ENCODE data around the gene NDUFV1. TPM values are rescaled to one million over a fixed set of nuclear protein-coding genes. Genes with fewer than 3 reads are reported as not detected.

The NDUFV1 gene
- polyA plus RNA-seq, 1 of the 3 experiments (the other 2 are of a cell fraction), result 278 TPM

DNA sequence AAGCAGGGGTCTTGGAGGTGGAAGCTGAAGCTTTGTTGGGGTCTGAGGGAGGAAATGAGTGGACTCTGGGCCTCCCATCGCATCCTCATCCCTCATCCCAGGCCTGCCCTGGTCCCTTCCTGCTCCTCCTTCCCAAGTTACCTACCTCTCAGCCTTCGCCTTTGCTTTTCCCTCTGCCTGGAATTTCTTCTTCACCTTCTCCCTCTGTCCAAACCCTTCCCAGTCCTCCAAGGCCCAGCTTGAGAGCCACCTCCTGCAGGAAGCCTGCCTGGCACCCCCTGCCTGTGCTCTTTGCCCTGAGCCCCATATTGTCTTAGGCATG is 25.1 kb downstream of the NDUFV1 start (continued):
- TF ChIP-seq, protein P1, sequence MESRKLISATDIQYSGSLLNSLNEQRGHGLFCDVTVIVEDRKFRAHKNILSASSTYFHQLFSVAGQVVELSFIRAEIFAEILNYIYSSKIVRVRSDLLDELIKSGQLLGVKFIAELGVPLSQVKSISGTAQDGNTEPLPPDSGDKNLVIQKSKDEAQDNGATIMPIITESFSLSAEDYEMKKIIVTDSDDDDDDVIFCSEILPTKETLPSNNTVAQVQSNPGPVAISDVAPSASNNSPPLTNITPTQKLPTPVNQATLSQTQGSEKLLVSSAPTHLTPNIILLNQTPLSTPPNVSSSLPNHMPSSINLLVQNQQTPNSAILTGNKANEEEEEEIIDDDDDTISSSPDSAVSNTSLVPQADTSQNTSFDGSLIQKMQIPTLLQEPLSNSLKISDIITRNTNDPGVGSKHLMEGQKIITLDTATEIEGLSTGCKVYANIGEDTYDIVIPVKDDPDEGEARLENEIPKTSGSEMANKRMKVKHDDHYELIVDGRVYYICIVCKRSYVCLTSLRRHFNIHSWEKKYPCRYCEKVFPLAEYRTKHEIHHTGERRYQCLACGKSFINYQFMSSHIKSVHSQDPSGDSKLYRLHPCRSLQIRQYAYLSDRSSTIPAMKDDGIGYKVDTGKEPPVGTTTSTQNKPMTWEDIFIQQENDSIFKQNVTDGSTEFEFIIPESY (IDR thresholded peaks at IDR 0.05; ENCODE audit: borderline replicate concordance, low read depth), result no peak
- TF ChIP-seq POLR2AphosphoS5 (IDR thresholded peaks at IDR 0.05; ENCODE audit: low read depth, low read length), result no peak
- TF ChIP-seq, protein P2, sequence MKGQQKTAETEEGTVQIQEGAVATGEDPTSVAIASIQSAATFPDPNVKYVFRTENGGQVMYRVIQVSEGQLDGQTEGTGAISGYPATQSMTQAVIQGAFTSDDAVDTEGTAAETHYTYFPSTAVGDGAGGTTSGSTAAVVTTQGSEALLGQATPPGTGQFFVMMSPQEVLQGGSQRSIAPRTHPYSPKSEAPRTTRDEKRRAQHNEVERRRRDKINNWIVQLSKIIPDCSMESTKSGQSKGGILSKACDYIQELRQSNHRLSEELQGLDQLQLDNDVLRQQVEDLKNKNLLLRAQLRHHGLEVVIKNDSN (IDR thresholded peaks at IDR 0.05; ENCODE audit: borderline replicate concordance, low read depth), result no peak

DNA sequence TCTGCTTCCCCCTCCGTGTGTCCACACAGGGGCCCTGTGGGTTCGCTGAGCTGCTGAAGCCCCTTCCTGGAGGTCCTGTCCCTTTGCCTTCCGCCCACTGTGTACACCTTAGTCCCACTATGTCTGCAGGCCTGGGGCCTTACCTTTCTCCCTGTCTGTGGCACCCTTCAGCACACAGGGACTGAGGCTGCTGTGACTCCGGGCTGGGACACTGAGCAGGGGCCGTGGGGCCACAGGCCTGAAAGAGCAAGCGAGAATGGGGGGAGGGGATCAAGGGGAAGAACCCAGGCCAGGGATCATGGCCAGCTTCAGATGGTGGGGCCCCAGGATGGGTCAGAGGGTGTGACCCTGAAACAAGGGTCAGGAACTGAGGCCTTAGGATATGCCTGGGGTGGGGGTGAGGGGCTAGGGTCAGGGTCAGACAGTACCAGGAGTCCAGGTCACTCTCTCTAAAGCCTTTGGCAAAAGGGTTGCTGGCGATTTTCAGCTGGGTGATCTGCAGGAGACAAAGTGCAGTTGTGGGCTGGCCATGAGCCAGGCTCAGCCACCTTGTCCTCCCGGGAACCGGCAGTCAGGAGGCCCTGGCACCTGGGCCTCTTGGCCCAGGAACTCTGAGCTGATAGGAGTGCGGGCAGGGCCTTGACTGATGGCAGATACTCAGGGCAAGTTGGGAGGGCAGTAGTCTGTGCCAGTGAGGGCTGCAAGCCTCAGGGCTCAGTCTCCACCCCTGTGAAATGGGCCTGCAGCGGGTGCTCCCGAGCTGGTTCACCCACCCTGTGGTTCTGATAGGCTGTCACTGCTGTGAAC is 25.6 kb downstream of the NDUFV1 start:
- POLR2A ChIA-PET, result no interaction called here

More for the DNA sequence above, 25.6 kb downstream of the NDUFV1 start:
- CTCF ChIA-PET, result interaction anchor here (0.9 to 17.8 kb wide), 4 partner anchors 7 to 281 kb away, joined by 3 to 308 read pairs (median 60); partner anchors contain the start of genes ACY3 and TBX10
- no peak overlapping the region for H3K9ac ChIP-seq
- TF ChIP-seq RFX5 (IDR thresholded peaks at IDR 0.05; ENCODE audit: low read length) (no peak), EP300 (IDR thresholded peaks at IDR 0.05; ENCODE audit: borderline replicate concordance in 1 of 2, low read depth in 1 of 2, low read length in 1 of 2) (no peak), EZH2phosphoT487 (IDR thresholded peaks at IDR 0.05; ENCODE audit: borderline replicate concordance, low read depth) (no peak), TAF1 (IDR thresholded peaks at IDR 0.05; ENCODE audit: borderline replicate concordance, low read depth, low read length) (no peak), GATA2 (CRISPR knock-in tag; IDR thresholded peaks at IDR 0.05) (no peak), JUND (IDR thresholded peaks at IDR 0.05) (no peak), ELF1 (IDR thresholded peaks at IDR 0.05) (no peak), SIN3A (IDR thresholded peaks at IDR 0.05; ENCODE audit: borderline replicate concordance, low read depth, low read length) (no peak), MXI1 (IDR thresholded peaks at IDR 0.05; ENCODE audit: low read depth, low read length) (no peak), RXRA (IDR thresholded peaks at IDR 0.05; ENCODE audit: borderline replicate concordance, low read depth) (no peak), RCOR1 (IDR thresholded peaks at IDR 0.05; ENCODE audit: low read length) (no peak), POLR2AphosphoS5 (IDR thresholded peaks at IDR 0.05; ENCODE audit: low read depth, low read length) (no peak), NFIC (IDR thresholded peaks at IDR 0.05; ENCODE audit: borderline replicate concordance) (no peak), SMC3 (IDR thresholded peaks at IDR 0.05; ENCODE audit: low read depth, low read length) (no peak), FOSL2 (IDR thresholded peaks at IDR 0.05; ENCODE audit: borderline replicate concordance, low read depth) (no peak)
- TF ChIP-seq, protein P3, sequence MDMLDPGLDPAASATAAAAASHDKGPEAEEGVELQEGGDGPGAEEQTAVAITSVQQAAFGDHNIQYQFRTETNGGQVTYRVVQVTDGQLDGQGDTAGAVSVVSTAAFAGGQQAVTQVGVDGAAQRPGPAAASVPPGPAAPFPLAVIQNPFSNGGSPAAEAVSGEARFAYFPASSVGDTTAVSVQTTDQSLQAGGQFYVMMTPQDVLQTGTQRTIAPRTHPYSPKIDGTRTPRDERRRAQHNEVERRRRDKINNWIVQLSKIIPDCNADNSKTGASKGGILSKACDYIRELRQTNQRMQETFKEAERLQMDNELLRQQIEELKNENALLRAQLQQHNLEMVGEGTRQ (IDR thresholded peaks at IDR 0.05; ENCODE audit: borderline replicate concordance, low read depth, low read length), result no peak
- H3K36me3 ChIP-seq (replicated peaks in 1 of 2; ENCODE audit: control insufficient read depth in 1 of 2, insufficient read depth in 2 of 2, low read length in 1 of 2), result no peaks in the 10 kb centered on the region
- no peaks in the 10 kb centered on the region for H3K27me3 ChIP-seq (ENCODE audit: insufficient read depth)
- no peak overlapping the region for H3K4me2 ChIP-seq
- no peak overlapping the region for H3K4me3 ChIP-seq (ENCODE audit: low read depth in 2 of 2, low read length in 1 of 2)
- no peaks in the 10 kb centered on the region for H3K9me2 ChIP-seq
- no peaks in the 10 kb centered on the region for H3K79me2 ChIP-seq (ENCODE audit: insufficient read depth)
- 84% methylated on average over 6 of the region's 12 CpGs for WGBS (ENCODE audit: low lambda C conversion rate)
- no peak overlapping the region for H3K27ac ChIP-seq (ENCODE audit: low read depth in 2 of 2, low read length in 1 of 2)
- peaks cover 0 to 13% of the 10 kb centered on the region in 2 experiments; a peak in 1 of 4 replicates for H3K4me1 ChIP-seq (ENCODE audit: control insufficient read depth in 1 of 2, insufficient read depth in 2 of 2, low read depth in 1 of 2, low read length in 1 of 2)
- H2AFZ ChIP-seq (ENCODE audit: low read depth), result no peak overlapping the region
- no peaks in the 10 kb centered on the region for H3K9me3 ChIP-seq
- no peaks in the 10 kb centered on the region for H4K20me1 ChIP-seq (ENCODE audit: insufficient read depth)
- H3F3A ChIP-seq (replicated peaks; ENCODE audit: insufficient read depth), result no peaks in the 10 kb centered on the region
- DNase-seq, result no peak
